Measurements from ENCODE around the gene POLA2. TPM values are rescaled to one million over a fixed set of nuclear protein-coding genes. Genes with fewer than 3 reads are reported as not detected.

Gene POLA2
- total RNA-seq, 2 experiments from 2014 or later, result 55.2 to 63.8 TPM

DNA sequence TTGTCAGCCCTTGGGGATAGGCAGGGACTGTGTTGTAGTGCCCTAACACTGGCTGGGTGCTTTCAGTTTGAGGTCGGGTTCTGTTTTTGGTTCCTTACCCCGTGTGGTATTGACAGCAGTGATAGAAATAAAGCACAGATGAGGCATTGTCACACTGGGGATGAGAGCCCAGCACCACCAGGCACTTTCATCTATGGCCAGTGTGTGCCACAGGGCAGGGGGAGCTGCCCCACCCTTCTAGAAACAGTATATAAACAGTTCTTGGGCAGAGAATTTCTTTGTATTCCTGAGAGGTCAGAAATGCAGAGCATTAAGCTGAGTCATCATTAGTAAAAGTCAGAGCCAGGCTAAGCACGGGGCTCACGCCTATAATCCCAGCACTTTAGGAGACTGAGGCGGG lies 29.9 kb downstream of the POLA2 start:
- Mint-ChIP-seq H3K4me1 (ENCODE audit: low read depth) (no peaks in the 10 kb centered on the region), H3K27ac (no peak overlapping the region), H3K36me3 (ENCODE audit: low read depth) (peaks cover 60% of the 10 kb centered on the region), H3K27me3 (no peaks in the 10 kb centered on the region), H3K9me3 (no peaks in the 10 kb centered on the region), H3K4me3 (no peak overlapping the region)
- ATAC-seq (no peak), DNase-seq (no peak)
- intact Hi-C loops (cut with micrococcal nuclease), result no loop called here
- ChIA-PET POLR2A (interaction anchor here (1.0 to 2.9 kb wide), 3 partner anchors 11 to 20 kb away, joined by 3 to 8 read pairs (median 4); no protein-coding TSS in a partner anchor), CTCF (interaction anchor here (1.5 to 9.4 kb wide), 3 partner anchors 18 to 38 kb away, joined by 3 to 65 read pairs (median 5); partner anchors contain the start of gene CDC42EP2)
- TF ChIP-seq, protein P1, sequence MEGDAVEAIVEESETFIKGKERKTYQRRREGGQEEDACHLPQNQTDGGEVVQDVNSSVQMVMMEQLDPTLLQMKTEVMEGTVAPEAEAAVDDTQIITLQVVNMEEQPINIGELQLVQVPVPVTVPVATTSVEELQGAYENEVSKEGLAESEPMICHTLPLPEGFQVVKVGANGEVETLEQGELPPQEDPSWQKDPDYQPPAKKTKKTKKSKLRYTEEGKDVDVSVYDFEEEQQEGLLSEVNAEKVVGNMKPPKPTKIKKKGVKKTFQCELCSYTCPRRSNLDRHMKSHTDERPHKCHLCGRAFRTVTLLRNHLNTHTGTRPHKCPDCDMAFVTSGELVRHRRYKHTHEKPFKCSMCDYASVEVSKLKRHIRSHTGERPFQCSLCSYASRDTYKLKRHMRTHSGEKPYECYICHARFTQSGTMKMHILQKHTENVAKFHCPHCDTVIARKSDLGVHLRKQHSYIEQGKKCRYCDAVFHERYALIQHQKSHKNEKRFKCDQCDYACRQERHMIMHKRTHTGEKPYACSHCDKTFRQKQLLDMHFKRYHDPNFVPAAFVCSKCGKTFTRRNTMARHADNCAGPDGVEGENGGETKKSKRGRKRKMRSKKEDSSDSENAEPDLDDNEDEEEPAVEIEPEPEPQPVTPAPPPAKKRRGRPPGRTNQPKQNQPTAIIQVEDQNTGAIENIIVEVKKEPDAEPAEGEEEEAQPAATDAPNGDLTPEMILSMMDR (IDR thresholded peaks at IDR 0.05), result no peak

DNA sequence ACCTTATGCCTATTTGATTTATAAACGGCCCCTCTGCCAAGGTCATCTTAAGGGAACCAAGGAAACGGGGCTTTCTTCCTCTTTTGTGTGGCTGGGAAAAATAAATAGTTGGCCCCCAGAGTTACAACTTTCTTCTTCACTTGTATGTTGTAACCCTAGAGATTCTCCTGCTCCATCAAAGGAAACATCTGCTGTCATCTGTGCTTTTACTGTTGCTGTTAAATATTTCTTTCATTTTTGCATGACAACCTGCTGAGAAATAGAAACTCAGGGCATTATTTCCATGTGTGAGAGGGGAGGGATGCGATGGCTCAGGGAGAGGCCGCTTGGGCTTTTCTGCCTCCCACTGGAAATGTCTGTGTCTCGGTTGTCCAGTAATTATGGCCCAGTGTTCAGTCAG lies 31.1 kb downstream of the POLA2 start:
- no peak overlapping the region for H3K4me3 Mint-ChIP-seq
- intact Hi-C loops (cut with micrococcal nuclease), result no loop called here
- H3K27me3 Mint-ChIP-seq, result no peaks in the 10 kb centered on the region
- DNase-seq (no peak), ATAC-seq (no peak)
- no peaks in the 10 kb centered on the region for H3K4me1 Mint-ChIP-seq (ENCODE audit: low read depth)
- ChIA-PET CTCF (interaction anchor here (1.8 to 9.4 kb wide), 2 partner anchors 22 to 37 kb away, joined by 5 to 65 read pairs; partner anchors contain the start of gene CDC42EP2), POLR2A (interaction anchor here (0.8 kb wide), 1 partner anchor 12 kb away, joined by 4 read pairs; no protein-coding TSS in a partner anchor)
- TF ChIP-seq, protein P1 (IDR thresholded peaks at IDR 0.05), result no peak
- H3K9me3 Mint-ChIP-seq, result no peaks in the 10 kb centered on the region
- no peak overlapping the region for H3K27ac Mint-ChIP-seq
- peaks cover 57% of the 10 kb centered on the region for H3K36me3 Mint-ChIP-seq (ENCODE audit: low read depth)

DNA sequence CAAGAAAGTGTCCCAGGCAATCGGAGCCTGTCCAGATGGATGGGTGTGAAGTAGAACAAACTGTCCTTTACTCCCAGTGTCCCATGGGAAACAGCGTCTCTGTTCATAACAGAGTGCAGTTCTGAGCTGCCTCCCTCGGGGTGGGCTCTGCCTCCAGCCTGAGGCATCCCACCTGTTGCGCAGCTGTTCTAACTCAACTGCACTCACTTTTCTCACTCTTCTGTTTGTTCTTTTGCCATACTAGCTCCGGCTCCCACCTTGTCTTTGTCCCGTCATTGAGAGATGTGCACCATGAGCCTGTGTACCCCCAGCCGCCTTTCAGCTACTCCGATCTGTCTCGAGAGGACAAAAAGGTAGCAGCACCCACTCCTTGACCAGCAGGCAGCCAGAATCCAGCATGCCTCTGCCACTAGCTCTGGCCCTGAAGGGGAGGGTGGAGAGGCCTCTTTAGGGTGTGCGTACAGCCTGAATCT lies 32.2 kb downstream of the POLA2 start:
- DNase-seq, result no peak
- Mint-ChIP-seq H3K9me3 (no peaks in the 10 kb centered on the region), H3K4me3 (no peak overlapping the region), H3K27ac (no peak overlapping the region), H3K4me1 (ENCODE audit: low read depth) (no peaks in the 10 kb centered on the region), H3K36me3 (ENCODE audit: low read depth) (peaks cover 54% of the 10 kb centered on the region), H3K27me3 (no peaks in the 10 kb centered on the region)
- ChIA-PET CTCF (interaction anchor here (2.3 to 9.4 kb wide), 2 partner anchors 19 to 21 kb away, joined by 5 to 65 read pairs; partner anchors contain the start of gene CDC42EP2), POLR2A (interaction anchor here (0.7 to 1.6 kb wide), 2 partner anchors 21 to 368 kb away, joined by 3 to 6 read pairs; no protein-coding TSS in a partner anchor)
- TF ChIP-seq, protein P1 (IDR thresholded peaks at IDR 0.05), result no peak
- intact Hi-C loops (cut with micrococcal nuclease), result no loop called here
- ATAC-seq, result no peak

DNA sequence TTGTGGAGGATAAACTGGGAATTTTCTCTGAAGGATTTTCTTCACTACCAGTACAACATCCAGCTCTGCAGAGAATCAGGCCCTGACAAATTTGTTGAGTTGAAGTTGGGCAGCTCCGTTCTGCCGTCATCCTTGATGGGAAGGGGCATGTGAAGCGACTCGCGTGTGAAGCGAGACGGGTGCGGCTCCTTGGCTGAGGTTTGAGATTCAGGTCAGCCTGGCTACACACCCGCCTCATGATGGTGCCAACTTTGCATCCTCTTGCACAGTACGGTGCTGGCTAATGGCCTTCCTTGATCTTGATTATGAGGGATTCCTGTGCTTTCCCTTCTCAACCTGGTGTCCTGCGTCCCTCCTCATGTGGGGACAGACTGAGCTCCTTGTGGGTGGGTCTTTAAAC lies 33.2 kb downstream of the POLA2 start:
- no peaks in the 10 kb centered on the region for H3K27me3 Mint-ChIP-seq
- no peak for ATAC-seq
- POLR2A ChIA-PET, result interaction anchor here (0.8 to 1.6 kb wide), 2 partner anchors 20 to 160 kb away, joined by 3 to 6 read pairs; no protein-coding TSS in a partner anchor

More for the DNA sequence above, 33.2 kb downstream of the POLA2 start:
- TF ChIP-seq, protein P1 (IDR thresholded peaks at IDR 0.05), result no peak
- Mint-ChIP-seq H3K27ac (no peak overlapping the region), H3K36me3 (ENCODE audit: low read depth) (peaks cover 46% of the 10 kb centered on the region), H3K4me1 (ENCODE audit: low read depth) (no peaks in the 10 kb centered on the region), H3K4me3 (no peak overlapping the region), H3K9me3 (no peaks in the 10 kb centered on the region)
- intact Hi-C loops (cut with micrococcal nuclease), result no loop called here
- CTCF ChIA-PET, result interaction anchor here (1.7 to 9.4 kb wide), 4 partner anchors 20 to 44 kb away, joined by 4 to 65 read pairs (median 9); partner anchors contain the start of gene CDC42EP2
- DNase-seq, result no peak
